Uterus (tissue), 2 donors: Measurements from ENCODE around the gene SEC24D.

Experiments used
- CTCF ChIP-seq, 4 experiments: fragments of 200-600 bp in 2 of 4; fragments of 450-650 bp in 2 of 4; sonication (generic) in 2 of 4; IDR thresholded peaks; one replicate each; pipeline ENCODE4 v1.5.1; 2016 to 2019; ENCODE audit warnings: antibody characterized with exemption in 4 of 4, mild to moderate bottlenecking in 2 of 4, moderate library complexity in 1 of 4
- POLR2A ChIP-seq, 2 donors: fragments of 450-650 bp; IDR thresholded peaks; one replicate each; pipeline ENCODE4 v1.6.1; 2016; ENCODE audit warnings: antibody characterized with exemption in 2 of 2, mild to moderate bottlenecking in 1 of 2, moderate library complexity in 1 of 2

GRCh38 chr4:118723369-118723768, 112.6 kb downstream of the SEC24D start:
- TF ChIP-seq CTCF (IDR thresholded peaks at IDR 0.05): no peak
- TF ChIP-seq POLR2A (IDR thresholded peaks at IDR 0.05): no peak
